NCI-H1417 (cell line): ENCODE results near the gene CDHR1.

Experiments used
- DNase-seq, 3 experiments: peaks; one replicate each; lab custom pipeline; 2025; lab: John Stamatoyannopoulos, UW

CDHR1 gene

DNA sequence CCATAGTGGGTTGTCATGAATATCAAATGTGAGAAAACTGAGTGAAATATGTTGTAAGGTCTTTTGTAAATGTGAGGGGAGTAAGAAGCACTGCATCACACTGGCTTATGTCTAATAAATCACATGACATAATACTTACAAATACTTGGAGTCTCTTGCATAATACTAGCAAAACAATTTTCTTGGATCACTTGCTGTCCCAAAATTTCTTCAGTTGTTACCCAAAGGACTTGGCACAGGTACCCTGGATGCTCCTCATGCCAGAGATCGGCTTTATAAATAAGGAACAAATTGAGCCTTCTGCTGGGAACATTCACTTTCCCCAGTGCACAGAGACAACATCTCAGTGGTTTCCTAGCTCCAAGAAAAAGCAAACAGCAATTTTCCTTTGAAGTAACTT is 36.0 kb downstream of the CDHR1 start:
- DNase-seq = no peak

DNA sequence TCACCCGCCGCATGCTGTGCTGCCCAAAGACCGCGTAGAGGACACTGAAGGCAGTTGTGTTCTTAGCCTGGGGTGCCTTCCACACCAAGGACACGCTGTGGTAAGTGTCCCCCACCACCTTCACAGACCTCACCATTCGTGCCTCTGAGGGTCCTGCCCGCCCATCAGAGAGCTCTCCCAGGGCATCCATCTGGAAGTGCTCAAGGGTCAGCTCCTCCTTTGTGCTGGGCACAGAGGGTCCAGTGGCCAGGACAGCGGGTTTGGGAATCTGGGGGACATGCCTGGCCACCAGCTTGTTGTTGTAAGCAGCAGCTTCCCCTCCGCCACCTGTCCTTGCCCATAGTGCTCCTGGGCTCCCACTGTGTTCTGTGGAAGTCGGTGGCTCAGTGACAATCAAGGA is 38.0 kb downstream of the CDHR1 start:
- DNase-seq = no peak

DNA sequence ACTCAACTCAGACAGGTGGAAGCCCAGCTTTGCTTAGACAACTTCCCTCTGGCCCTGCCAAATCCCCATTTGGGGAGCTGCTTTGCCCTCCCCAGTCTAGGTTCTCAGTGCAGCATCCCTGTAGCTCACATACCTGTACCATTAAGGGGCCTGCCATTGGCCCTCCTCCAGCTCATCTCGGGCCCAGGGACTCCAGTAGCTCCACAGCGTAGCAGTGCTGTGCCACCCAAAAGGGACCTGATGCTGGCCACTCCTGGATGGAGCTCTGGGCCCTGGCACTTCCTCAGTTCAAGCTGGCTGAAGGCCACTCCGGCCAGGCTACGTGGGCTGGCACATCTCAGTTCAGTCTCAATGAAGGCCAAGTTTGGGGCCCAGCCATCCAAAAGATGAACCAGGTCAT is 39.6 kb downstream of the CDHR1 start:
- DNase-seq = no peak

DNA sequence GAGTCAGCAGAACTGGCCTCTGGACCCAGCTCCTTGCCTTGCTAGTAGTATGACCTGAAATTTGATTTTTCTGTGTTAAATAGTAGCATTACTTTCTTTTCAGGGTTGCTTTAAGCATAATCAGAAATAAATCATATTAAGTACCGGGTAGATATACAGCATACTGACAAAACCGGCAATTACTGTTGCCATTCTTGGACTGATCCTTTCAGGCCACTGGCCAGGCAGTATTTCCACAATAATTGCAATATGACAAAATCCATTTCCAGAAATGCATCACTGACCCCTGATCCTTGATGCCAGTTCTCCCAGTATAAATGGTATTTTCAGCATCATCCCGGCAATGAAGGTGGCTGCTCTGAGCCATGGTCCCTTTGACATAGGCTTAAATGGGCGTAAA is 40.1 kb downstream of the CDHR1 start:
- no peak for DNase-seq

DNA sequence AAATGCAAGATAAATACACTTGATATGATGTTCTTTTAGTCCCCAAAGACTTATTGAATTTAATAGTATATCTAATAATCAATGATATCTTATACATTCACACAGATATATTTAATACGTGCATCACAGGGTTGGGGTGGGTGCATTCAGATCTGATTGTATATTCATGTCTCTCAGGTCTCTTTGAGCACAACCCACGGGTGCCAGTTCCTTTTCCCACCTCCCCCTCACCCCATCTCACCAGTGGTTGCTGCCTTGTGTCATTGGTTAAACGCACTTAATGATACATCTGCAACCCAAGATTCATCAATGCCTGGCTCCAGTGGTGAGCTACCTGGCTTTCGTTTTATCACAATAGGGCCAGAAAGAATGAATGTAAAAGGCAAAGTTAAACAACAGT is 40.8 kb downstream of the CDHR1 start:
- no peak for DNase-seq

DNA sequence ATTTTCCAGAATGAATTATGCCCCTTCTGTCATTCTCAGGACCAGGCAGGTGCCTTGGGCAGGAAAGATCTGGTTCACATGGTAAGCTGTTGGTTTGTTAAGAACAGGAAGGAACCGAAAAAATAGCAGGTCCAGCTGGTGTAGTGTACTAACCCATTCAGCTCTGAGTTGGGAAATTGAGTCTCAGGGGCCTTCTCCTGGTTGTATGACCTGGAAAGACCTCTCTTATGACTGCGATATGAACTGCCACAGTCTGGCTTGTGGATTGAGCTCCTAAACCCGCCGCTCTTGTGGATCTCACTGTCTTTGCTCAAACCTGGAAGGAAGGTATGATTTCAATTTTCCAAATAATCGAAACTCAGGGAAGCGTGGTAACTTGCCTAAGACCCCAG is 42.5 kb downstream of the CDHR1 start:
- DNase-seq = no peak

DNA sequence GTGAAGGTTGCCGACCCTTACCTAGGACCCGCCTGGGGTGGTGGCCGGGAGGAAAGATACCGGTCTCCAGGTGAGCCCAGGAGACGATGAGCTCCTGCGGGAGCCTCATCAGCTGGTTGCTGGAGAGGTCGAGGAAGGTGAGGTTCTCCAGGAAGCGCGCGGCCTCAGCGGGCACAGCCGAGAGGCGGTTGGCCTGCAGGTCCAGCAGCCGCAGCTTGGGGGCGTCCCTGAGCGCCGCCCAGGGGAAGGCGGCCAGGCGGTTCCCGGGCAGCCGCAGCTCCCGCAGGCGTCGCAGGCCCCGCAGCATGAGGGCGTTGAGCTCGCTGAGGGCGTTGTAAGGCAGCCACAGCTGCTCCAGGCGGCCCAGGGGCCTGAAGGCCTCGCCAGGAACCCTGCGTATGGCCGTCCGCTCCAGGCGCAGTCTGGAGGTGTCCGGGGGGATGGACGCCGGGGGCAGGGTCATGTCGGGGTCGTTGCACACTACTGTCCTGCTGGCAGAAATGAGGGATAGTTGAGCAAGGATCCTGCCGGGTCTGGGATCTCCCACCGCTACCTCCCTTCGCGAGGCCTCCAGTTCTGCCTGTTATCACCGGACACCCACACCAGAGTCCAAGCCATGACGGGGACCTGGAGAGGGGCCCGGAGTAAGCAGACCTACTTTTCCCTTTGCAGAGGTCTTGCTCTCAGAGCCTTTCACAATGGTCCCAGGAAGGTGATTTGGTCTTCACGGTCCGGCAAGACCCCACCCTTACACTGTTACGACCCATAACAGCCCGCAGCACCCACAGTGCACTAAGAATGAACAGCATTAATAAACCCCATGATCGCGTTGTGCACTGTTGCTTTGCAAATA is 43.1 kb downstream of the CDHR1 start:
- DNase-seq = no peak

DNA sequence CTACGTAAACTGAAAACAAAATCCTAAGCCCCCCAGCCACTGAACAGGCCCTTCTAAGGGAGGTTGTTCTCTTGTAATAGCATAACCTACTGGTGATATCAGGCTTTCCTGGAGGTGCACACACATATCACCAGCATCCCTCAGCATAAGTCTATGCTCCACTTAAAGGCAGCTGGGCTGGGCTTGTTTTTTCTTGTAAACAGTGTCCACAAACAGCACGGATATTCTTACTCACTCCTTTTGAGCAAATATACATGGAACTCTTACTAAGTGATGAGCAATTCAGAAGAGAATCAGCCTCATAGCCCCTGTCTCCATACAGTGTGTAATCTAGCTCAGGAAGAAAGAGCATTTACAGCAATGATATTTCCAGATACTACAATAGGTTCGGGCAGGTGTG is 44.6 kb downstream of the CDHR1 start:
- DNase-seq = no peak

DNA sequence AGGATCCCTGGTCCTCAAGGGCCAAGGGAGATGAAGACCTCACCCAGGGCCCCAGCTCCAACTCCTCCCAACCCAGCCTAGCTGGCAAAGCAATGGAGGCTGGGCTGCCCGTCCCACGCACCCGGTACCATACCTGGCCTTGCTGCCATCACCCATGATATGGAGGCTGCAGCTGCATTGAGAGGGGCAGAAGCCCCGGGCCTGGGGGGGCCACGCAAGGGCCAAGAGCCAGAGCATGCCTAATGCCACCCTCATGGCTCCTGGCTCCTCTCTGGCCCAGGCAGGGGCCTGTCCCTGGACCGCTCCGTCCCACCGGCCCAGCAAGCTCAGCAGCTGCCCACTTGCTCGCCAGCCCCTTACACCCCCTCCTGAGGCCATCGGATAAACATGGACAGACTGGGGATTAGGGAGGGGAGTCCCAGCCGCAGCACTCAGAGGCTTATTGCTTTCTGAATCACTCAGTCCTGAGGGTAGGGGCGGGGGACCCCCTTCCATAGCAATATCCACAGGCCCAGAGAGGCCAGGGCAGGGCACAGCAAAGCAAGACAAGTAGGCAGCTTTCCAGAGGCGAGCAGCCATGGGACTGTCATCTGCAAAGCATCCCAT is 47.0 kb downstream of the CDHR1 start, which contains the start of gene LRIT1:
Gene LRIT1, minus strand, starts transcription at position 362 of the 606 bp plus-strand sequence. Its CDS starts 107 bp downstream, at position 255.
- no peak for DNase-seq

DNA sequence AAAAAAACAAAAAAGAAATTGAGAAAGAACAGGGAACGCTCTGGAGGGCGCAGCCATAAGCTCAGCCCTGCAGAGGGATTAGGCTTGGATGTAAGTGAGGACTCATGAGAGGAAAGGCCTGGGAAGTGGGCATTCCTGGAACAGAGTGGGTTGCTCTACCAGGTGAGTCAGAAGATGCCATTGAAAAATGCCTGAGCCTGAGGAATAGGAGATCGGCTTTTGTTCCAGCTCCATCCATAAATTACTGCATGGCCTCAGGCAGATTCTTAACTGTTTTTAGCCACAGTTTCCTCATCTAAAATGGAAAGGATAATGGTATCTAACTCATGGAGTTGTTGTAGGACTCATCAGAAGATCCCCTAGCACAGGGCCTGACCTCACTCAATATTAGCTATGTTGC is 49.4 kb downstream of the CDHR1 start:
- no peak for DNase-seq

DNA sequence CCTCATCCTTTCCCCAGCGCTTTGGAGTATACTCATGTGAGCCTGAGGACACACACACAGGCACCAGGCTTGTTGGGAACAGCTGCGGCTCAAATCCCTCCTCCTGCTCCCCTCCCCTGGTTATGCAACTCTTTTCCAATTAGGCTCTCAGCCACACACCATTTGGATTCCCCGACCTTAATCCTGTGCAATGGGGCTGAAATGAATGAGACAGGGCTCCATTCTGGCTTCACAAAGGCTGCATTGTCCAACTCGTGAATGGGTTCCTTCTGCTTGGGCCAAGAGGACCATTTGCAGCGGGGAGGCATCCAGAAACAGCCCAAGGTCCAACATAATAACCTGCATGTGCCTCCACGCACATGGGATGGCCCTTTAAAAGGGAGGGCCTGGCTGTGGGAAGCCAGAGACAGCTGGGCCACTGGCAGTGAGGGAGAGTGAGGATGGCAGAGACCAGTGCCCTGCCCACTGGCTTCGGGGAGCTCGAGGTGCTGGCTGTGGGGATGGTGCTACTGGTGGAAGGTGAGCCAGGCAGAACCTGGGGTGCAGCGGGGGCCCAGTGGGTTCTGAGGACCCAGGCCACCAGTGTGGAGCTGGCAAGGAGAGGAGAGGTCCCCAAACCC is 50.4 kb downstream of the CDHR1 start, which contains the start of gene RGR:
Gene RGR, plus strand, starts transcription at position 403 of the 620 bp plus-strand sequence. Its CDS starts 38 bp downstream, at position 441.
- no peak for DNase-seq

DNA sequence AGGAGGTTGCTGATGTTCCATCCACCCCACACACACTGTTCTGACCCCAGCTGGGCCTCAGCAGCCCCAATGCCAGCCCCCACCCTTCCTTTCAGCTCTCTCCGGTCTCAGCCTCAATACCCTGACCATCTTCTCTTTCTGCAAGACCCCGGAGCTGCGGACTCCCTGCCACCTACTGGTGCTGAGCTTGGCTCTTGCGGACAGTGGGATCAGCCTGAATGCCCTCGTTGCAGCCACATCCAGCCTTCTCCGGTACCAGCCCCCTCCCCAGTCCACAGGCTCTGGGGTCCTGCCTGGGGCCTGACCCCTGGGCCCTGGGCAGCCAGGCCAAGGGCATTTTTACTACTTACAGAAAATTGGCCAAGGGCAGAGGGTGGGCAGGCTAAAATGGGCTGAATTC is 53.2 kb downstream of the CDHR1 start:
- no peak for DNase-seq

DNA sequence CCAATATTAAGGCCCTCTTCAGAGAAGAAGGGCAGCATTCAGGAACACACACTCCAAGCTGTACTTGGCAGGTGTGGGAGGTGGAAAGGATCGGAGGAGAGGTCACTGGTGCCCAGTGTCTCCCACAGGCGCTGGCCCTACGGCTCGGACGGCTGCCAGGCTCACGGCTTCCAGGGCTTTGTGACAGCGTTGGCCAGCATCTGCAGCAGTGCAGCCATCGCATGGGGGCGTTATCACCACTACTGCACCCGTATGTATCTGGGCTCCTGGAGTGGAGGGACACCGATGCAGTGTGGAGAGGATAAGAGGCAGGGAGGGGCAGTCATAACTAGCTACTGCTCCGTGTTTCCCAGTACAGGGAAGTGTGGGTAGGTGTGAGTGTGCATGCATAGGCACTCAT is 54.5 kb downstream of the CDHR1 start:
- no peak for DNase-seq

DNA sequence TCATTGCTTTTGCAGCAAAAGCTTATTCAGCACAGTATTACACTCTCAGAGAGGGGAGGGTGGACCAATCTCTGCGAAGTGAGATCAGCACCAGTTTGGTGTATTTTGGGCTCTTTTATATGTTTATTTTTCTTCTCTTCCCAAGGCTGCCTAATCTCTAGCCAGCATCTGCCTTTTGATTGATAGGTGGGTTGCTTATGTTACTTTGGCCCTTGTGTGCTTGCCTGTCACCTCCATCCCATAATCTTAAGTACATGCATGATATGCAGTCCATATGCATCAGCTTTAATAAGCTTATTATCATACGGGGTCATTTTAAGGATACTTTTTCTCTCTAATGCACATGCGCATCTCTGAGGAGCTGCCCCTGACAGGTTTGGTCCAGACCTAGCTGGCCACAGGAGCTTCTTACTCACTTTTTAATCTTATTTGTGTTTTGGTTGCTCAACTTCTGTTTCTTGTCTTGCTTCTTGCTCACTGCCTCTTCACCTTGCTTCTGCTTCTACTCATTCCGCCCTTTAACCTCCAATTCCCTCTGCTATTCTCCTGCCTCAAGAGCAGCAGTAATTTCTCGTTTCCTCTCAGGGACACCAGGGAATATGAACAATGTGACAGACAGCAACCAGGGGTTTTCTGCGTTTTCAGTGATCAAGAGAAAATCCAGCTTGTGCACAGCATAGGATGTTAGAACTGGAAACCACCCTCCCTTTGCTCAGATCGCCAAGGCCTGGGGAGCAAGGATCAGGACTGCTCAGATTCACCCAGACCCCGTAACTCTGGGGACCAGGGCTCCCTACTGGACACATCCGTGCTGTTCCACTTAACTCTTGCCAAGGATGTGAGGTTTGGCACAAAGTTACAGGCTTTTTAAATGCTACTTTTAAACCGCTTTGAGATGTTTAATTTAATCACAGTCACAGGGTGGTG is 60.5 kb downstream of the CDHR1 start:
- no peak for DNase-seq

DNA sequence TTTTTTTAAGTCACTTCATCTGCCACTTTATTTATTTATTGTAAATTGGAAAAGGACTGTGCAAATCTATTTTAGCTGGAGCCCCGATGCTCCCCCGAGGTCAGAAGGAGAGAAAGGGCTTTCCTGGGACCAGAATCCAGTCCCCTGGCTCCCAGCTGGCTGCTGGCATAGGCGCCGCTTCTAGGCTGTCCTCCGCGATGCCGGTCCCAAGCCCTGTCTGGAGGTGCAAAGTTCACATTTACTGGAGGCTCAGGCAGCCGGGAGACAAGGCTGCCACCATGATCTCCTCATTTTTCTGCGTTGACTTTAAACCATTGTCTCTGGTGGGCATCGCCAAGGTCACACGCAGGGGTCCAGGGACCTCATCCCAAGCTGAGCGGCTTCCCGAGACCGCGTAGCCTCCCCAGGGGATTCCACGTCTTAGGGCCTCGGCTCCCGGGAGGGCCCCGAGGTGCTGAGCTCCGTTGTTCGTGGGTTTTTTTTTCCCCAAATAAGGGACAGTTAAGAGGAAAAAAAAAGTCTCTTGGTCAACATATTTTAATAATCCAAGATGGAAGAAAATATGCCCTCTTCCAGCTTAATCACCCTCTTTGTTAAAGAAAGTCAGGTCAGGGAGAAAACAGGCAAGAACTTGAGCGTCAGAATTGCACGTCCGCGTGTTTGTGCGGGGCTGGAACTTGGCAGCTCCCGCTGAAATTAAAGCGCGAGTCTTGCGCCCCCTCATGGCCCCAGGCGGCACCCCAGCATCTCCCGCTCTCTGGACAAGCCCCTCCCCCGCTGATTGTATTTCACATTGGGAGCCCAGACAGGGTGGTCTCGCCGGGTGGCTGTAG is 62.4 kb downstream of the CDHR1 start:
- no peak for DNase-seq

DNA sequence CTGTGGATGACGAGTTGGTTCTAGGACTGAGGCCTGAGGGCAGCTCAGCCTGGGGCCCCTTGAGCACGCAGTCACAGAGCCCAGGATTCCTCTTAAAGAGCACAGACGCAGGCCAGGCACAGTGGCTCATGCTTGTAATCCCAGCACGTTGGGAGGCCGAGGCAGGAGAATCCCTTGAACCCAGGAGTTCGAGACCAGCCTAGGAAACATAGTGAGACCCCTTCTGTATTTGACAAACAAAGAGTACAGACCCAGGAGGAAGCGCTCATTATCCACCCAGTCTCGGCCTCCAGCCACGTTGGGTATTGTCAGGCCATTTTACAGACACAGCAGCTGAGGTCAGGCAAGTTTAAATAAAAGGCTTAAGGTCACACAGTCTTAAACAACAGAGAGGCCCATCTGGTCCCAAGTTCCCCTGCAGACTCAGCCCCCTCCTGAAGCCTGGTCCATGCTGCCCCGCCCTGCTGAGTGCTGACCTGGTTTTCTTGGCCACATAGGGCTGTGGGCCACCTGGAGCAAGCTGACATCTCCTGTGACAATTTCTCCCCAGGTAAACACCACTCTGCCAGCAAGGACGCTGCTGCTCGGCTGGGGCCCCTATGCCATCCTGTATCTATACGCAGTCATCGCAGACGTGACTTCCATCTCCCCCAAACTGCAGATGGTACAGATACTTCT is 63.1 kb downstream of the CDHR1 start:
- no peak for DNase-seq

DNA sequence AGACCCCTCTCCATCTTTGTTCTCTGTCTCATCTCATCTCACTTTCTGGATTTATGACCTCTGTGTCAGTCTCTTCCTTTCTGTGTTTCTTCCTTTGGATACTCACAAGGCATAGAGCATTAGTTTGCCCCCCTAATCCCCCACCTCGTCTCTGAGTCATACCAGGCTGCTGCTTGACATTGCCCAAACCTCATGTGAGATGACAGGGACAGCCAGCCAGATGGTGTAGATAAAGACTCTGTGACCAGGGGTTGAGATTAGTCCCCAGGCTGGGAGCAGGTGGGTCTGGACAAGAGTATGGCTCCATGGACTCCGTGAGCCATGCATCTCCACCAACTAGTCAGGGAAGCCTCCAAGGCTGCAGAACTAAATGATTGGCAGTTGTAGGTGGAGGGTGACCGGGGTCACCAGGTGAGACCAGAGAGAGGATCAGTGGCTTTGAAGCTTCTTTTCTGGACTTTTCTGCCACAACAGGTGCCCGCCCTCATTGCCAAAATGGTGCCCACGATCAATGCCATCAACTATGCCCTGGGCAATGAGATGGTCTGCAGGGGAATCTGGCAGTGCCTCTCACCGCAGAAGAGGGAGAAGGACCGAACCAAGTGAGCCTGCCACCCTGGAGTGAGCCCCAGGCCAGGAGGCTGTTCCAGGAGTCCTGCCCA is 63.8 kb downstream of the CDHR1 start:
- DNase-seq = no peak

DNA sequence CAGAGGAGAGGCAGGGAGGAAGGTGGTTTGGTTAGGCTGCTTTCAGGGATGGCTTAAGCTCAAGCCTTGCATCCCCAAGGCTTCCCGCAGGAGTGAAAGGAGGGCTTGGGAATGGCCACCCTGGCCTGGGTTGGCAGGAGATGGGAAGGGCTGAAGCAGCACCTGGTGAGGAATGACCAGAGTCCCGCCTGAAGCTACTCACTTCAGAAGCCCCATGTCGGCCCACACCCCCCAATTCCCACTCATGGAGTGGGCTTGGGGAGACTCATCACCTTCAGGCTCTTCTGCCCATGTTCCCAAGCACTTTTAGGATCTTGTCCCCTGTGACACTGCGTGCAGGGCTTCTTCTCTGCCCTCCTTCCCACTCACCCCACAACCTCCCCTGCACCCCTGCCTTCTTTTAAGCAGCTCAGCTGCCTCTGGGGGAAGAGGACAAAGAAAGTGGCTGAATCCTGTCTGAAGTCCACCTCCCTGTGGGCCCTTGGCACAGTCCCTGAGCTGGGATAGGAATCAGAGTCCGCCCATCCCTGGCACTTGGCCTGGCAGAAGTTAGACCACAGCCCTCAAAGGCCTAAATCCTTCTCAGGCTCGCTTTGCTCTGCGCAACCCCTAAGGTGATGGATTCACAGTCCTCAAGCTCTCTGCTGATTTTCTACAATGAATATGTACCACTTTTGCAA is 67.0 kb downstream of the CDHR1 start:
- DNase-seq = no peak

DNA sequence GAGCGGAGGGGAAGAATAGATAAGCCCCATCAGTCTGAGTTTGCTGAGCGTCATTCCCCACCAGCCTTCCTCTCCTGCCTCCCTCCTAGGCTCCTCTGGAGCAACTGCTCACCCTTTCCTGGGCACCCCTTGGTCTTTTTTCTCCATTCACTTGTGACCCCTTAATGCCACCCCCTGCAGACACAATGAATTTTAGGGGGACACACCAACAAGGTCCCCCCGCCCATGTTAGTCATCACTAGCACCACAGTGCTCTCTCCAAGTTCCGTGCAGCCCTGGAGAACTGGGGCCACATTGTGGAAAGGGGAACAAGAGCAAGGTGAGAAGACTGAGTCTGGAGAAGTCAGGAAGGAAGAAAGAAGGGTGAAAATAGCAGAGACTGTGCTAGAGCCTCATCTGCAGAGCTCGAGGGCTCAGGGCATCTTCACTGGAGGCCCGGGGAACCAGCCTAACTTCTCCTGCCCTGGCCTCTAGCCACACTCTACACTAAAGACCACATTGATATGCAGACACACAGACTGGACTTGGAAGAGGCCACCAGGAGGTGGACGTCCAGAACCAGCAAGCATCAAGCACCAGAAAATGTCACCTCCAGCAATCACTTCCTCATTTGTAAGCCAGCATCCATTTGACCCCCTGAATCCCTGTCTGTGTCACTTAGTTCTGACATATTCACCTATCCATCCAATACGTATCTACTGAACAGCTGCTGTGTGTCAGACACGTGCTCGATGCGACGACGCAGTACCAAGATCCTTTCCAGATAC is 68.0 kb downstream of the CDHR1 start:
- no peak for DNase-seq
